ENCODE data around the gene SERINC3. TPM values are rescaled to one million over a fixed set of nuclear protein-coding genes. Genes with fewer than 3 reads are reported as not detected.

The SERINC3 gene
- total and polyA plus RNA-seq, 2 experiments from 2014 or later = 18.1 to 33.0 TPM

- no peak overlapping the region for H3K4me3 ChIP-seq
- no peak for ATAC-seq
- H3K27ac Mint-ChIP-seq = no peak overlapping the region
Observed at GRCh38 chr20:44461803-44462174, 60.1 kb downstream of the SERINC3 start.

GRCh38 chr20:44461142-44461802, 60.6 kb downstream of the SERINC3 start:
- Histone ChIP-seq H3K9me2 (ENCODE audit: insufficient read depth) (no peaks in the 10 kb centered on the region), H3K36me3 (ENCODE audit: insufficient read depth) (no peaks in the 10 kb centered on the region), H3K79me2 (replicated peaks; ENCODE audit: insufficient read depth) (no peaks in the 10 kb centered on the region), H3K27me3 (ENCODE audit: insufficient read depth) (no peaks in the 10 kb centered on the region), H3K4me2 (no peak overlapping the region), H3K4me3 (no peak overlapping the region), H3K27ac (ENCODE audit: low read depth) (no peak overlapping the region), H3K4me1 (ENCODE audit: insufficient read depth) (no peaks in the 10 kb centered on the region), H2AFZ (no peak overlapping the region), H3F3A (replicated peaks; ENCODE audit: low read depth) (no peaks in the 10 kb centered on the region), H4K20me1 (replicated peaks; ENCODE audit: insufficient read depth) (no peaks in the 10 kb centered on the region)
- Mint-ChIP-seq H3K27me3 (ENCODE audit: insufficient read depth, low read depth, poor library complexity) (peaks cover 7% of the 10 kb centered on the region), H3K4me3 (no peak overlapping the region), H3K4me1 (peaks cover 7% of the 10 kb centered on the region; the same call in 2 of the 3 replicates), H3K9me3 (no peaks in the 10 kb centered on the region), H3K36me3 (ENCODE audit: low read depth) (no peaks in the 10 kb centered on the region), H3K27ac (no peak overlapping the region)
- ATAC-seq (no peak), DNase-seq (ENCODE audit: low spot score) (no peak)
- TF ChIP-seq ZNF114 (CRISPR knock-in tag; IDR thresholded peaks at IDR 0.05) (no peak), POLR2AphosphoS5 (IDR thresholded peaks at IDR 0.05; ENCODE audit: low read depth) (no peak), STAT1 (IDR thresholded peaks at IDR 0.05; ENCODE audit: unreplicated experiment) (no peak), EZH2 (IDR thresholded peaks at IDR 0.05; ENCODE audit: low read depth, unreplicated experiment) (no peak), ZNF331 (CRISPR knock-in tag; IDR thresholded peaks at IDR 0.05; ENCODE audit: low read depth) (no peak), NANOG (IDR thresholded peaks at IDR 0.05; ENCODE audit: borderline replicate concordance) (no peak), CREB1 (CRISPR knock-in tag; IDR thresholded peaks at IDR 0.05; ENCODE audit: low read depth) (no peak), CTCF (conservative IDR thresholded peaks at IDR 0.05; ENCODE audit: low read depth in 2 of 2) (no peak)
- TF ChIP-seq, protein P1, sequence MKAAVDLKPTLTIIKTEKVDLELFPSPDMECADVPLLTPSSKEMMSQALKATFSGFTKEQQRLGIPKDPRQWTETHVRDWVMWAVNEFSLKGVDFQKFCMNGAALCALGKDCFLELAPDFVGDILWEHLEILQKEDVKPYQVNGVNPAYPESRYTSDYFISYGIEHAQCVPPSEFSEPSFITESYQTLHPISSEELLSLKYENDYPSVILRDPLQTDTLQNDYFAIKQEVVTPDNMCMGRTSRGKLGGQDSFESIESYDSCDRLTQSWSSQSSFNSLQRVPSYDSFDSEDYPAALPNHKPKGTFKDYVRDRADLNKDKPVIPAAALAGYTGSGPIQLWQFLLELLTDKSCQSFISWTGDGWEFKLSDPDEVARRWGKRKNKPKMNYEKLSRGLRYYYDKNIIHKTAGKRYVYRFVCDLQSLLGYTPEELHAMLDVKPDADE (IDR thresholded peaks at IDR 0.05) = no peak

More at GRCh38 chr20:44461803-44462174, 60.1 kb downstream of the SERINC3 start:
- H3K4me2 ChIP-seq = no peak overlapping the region
- no peaks in the 10 kb centered on the region for H3K9me3 Mint-ChIP-seq
- H3K27me3 ChIP-seq (ENCODE audit: insufficient read depth) = no peaks in the 10 kb centered on the region
- no peaks in the 10 kb centered on the region for H3K36me3 ChIP-seq (ENCODE audit: insufficient read depth)
- no peak overlapping the region for H2AFZ ChIP-seq
- peaks cover 7% of the 10 kb centered on the region for H3K27me3 Mint-ChIP-seq (ENCODE audit: insufficient read depth, low read depth, poor library complexity)
- no peaks in the 10 kb centered on the region for H3K4me1 ChIP-seq (ENCODE audit: insufficient read depth)
- H3K27ac ChIP-seq (ENCODE audit: low read depth) = no peak overlapping the region
- no peak for TF ChIP-seq NANOG (IDR thresholded peaks at IDR 0.05; ENCODE audit: borderline replicate concordance)
- no peak for TF ChIP-seq ZNF331 (CRISPR knock-in tag; IDR thresholded peaks at IDR 0.05; ENCODE audit: low read depth)
- TF ChIP-seq ZNF114 (CRISPR knock-in tag; IDR thresholded peaks at IDR 0.05) = no peak
- TF ChIP-seq, protein P1 (IDR thresholded peaks at IDR 0.05) = no peak
- TF ChIP-seq REST (IDR thresholded peaks at IDR 0.05; ENCODE audit: unreplicated experiment) = no peak
- H3K4me3 Mint-ChIP-seq = no peak overlapping the region
- H3F3A ChIP-seq (replicated peaks; ENCODE audit: low read depth) = no peaks in the 10 kb centered on the region
- no peak for DNase-seq (ENCODE audit: low spot score)
- peaks cover 7% of the 10 kb centered on the region; the same call in 2 of the 3 replicates for H3K4me1 Mint-ChIP-seq
- no peaks in the 10 kb centered on the region for H3K9me2 ChIP-seq (ENCODE audit: insufficient read depth)
- no peaks in the 10 kb centered on the region for H3K36me3 Mint-ChIP-seq (ENCODE audit: low read depth)
- no peaks in the 10 kb centered on the region for H3K79me2 ChIP-seq (replicated peaks; ENCODE audit: insufficient read depth)
- no peaks in the 10 kb centered on the region for H4K20me1 ChIP-seq (replicated peaks; ENCODE audit: insufficient read depth)

All from GM23338 (cell line).